ENCODE data around the gene NMT2.
A peak's percentile ranks its signal among the peaks of the same experiment; 100 is the strongest.

The NMT2 gene

DNA sequence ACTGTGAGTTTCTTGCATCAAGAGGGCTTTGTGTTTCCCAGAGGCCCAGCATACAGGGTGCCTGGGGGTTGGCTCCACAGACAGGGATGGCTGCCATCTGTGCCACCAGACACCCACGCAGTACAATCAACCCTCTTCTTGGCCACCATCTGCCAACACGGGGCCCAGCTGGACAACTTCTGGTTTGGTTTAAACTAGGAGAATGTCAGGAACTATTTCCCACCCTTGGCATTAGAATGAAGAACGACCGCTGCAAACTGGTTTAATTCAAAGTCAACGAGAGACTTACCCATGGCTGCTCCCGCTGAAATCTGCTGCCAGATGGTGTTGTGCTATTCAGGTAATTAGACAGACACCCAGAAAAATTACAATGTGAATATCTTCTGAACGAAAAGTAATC is 27.8 kb downstream of the NMT2 start:
- no peak for DNase-seq

DNA sequence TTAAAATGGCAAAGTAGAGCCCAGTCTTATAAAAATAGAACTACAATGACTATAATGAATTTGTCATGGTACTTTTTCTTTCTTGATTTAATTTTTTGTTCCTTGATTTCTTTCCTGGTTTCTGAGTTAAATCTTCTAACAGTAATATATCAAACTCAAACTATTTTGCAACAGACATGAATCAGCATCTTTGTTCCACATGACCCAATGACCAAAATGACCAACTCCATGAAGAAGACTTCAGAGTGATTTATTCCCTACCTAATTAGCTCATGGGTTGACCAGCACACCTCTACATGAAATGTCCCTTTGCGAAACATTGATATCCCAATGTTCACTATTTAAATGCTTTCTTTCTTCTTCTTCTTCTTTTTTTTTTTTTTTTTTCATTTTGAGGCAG is 30.9 kb downstream of the NMT2 start:
- no peak for DNase-seq

DNA sequence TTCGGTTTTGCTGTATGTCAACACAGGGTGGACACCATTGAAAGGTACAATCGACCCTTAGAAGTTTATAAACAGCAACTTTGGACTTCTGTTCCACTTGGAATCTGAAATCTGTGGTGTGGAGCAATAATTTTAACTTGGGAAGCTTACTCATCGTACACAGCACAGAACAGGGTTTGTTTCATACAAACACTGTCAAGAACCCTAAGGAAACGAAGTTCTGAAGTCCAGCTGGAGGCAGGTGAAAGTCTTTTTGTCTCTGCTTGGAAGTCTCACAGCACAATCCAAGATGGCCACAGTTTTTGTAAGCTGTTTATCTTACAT is 31.5 kb downstream of the NMT2 start:
- DNase-seq = no peak

DNA sequence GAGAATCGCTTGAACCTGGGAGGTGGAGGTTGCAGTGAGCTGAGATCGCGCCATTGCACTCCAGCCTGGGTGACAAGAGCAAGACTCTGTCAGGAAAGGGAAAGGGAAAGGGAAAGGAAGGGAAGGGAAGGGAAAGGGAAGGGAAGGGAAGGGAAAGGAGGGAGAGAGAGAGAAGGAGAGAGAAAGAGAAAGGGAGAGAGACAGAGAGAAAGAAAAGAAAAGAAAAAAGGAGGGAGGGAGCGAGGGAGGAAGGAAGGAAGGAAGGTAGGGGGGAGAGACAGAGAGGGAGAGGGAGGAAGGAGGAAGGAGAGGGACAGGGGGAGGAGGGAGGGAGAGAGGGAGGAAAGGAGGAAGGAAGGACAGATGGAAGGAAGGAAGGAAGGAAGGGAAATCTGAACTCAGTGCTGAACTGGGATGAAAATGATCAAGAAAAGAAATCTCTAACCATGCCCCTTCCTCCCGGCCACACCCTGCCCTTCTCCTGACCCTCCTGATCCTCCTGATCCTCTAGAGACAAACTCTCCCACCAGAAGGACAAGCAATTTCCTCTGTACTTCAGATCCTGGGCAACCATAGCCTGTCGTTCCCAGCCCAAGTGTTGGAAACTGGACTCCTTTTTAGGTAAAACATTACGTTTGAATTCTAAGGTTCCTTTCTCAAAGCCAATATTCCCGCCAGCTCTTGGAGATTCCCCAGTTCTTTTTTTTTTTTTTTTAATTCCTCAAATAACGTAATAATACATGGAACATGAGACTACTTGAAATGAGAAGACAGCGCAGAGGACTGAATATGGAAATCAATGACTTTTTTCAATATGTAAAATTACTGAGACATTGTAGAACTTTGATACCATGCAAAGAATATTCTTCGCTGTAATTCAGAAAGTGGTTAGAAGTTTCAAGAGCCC is 32.1 kb downstream of the NMT2 start:
- DNase-seq = no peak

DNA sequence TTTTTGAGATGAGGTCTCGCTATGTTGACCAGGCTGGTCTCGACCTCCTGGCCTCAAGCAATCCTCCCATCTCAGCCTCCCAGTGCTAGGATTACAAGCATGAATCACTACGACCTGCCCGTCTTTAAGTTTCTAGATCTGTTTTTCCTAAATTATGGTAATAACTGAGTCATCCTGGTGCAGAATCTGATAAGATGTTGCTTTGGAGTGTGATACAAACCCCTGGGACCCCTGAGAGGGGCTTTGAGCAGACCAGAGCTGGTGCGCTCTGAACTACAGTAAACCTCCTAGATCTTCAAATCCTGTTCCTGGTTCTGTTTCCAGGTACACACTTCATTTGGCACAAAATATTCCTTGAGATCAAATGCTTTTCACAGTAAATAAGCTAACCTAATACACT is 37.2 kb downstream of the NMT2 start:
- no peak for DNase-seq

DNA sequence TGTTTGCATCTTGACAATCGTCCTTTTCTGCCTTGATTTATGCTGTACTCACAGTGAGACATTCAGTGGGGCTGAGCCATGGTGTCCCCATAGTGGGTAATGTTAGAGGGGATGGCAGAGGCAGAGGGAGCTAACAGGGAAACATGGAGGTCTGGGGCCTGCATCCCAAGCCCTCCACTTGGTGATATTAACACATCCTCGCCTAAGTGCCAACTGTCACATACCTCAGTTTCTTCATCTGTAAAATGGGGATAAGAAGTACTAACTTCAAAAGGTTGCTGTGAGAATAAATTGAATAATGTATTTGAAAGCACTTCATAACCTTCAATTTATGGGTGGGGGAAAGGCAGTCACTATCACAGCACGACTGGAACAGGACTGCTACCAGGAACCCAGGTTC is 43.6 kb downstream of the NMT2 start:
- no peak for DNase-seq

DNA sequence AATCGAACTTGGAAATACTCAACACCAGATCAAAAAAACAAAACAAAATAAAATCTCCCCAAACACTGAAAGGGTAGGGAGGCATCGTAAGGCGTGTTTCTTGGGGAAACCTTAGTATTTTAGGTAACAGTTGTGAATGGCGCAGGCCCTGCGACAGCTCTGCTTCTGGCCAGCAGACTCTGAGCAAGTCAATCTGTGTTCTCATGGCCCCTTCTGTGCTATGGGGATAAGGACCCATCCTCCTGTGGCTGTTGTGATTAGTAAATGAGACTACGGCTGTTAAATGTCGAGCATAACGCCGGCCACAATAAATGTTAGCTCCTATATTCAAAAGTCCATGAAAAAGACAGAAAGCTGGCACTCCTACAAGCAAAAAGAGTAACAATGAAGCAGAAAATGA is 44.3 kb downstream of the NMT2 start:
- no peak for DNase-seq

DNA sequence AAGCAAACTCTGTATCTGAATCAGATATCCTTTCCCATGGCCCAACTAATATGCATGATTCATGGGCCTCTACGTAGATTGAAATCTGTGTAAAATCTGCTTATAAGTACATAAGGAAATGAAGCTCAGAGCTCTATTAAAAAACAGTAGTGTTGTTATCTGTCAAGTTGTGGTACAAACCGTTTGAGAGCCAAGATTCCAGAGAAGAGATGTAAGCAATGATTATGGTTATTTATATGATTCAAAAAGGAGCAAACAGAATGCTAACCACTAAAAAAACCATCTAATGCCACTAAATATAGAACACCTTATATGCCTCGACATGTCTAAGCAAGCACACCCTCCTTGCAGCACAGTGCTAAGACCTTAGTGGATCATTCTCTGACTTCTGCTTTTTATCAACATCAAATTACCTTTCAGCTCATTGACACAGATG is 44.7 kb downstream of the NMT2 start:
- DNase-seq = no peak

DNA sequence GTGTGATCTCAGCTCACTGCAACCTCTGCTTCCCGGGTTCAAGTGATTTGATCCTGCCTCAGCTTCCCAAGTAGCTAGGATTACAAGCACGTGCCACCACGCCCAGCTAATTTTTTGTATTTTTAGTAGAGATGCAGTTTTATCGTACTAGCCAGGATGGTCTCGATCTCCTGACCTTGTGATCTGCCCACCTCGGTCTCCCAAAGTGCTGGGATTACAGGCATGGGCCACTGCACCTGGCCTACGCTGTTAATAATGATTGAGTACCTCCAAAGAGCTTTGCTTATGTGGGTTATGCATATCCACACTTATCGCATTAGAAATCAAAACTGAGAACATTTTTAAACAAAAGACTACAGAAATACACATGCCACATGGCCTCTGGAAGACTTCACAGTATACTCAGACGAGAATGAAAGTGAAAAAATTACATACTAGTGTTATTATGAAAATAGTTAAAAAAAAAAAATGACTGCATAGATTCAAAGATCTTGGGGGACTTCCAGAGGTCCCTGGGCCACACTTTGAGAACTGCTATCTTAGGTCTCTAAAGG is 45.9 kb downstream of the NMT2 start:
- DNase-seq = no peak

DNA sequence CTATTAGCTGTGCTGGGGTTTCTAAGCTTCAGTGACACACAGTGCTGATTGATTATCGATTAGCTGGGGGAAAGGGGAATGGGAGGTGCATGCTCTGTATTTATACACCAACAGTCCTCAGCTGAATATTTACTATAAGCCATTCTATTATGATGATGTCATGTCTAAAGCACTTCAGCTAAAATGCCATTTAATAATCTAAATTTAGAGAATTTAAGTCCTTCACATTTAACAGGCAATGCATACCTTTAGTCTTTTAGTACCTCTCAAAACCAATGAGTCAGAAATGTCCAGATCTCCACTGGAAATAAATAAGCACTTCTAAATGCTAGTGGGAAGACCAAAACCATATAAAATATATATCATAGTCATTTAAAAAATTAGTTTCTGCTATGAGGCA is 46.8 kb downstream of the NMT2 start:
- no peak for DNase-seq

DNA sequence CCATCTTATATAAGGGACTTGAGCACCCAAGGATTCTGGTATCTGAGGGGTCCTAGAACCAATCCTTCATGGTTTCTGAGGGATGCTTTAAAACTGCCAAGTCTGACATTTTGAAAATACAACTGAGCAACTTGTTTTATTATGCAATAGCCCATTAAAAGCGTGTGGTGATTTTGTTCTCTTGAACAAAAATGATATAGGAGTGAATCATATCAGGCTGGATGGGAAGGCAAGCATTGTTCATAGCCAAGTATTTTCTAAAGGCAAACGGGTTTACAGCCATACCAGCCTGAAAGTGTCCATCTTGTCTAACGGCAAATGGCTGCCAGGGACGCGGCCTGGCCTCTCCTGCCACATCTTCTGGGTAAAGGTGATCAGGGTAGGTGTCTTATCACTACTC is 48.0 kb downstream of the NMT2 start:
- no peak for DNase-seq

DNA sequence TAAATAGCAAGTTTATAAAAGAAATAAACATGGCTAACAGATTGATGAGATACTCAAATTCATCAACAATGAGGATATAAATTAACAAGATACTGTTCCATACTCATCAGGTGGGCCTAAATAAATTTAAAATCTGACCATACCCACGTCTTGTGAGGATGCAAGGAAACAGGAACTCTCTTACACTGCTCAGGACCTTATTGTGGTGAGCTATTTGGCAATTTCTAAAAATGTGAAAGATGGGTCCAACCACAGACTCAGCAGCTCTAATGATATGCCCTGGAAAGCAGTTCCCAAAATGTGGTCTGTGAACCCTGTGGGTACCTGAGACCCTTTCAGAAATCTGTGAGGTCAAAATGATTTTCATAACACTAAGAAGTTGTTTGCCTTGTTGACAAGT is 49.9 kb downstream of the NMT2 start:
- no peak for DNase-seq

DNA sequence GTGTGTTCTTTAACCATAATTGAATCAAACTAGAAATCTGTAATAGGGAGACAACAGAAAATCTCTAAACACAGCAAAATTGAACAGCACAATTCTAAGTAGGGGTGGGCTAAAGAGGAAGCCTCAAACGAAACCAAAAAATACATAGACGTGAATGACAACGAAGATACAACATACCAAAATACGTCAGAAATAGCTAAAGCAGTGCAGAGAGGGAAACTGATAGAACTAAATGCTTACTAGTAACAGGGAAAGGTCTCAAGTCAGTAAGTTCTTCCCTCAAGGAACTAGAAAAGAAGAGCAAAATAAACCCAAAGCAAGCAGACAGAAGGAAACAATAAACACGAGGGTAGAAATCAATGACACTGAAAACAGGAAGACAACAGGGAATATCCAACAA is 52.3 kb downstream of the NMT2 start:
- DNase-seq = no peak

DNA sequence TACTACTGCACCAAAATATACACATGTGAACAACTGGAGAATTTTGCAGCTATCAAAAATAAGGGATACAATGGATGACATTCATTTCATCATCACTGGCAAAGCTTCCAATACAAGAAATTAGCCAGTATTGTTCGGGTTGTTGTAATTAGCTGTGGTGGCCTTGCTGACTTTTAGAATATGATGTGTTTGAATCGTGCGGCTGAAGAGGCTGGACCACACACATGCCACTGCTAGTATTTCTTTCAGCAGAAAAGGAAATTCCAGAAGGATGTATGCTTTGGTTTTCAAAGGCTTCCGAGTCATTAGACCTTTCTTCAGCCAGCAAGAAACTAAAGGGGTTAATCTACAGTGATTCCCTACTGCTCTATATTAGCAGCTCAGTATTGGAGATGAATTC is 54.7 kb downstream of the NMT2 start:
- DNase-seq = no peak

DNA sequence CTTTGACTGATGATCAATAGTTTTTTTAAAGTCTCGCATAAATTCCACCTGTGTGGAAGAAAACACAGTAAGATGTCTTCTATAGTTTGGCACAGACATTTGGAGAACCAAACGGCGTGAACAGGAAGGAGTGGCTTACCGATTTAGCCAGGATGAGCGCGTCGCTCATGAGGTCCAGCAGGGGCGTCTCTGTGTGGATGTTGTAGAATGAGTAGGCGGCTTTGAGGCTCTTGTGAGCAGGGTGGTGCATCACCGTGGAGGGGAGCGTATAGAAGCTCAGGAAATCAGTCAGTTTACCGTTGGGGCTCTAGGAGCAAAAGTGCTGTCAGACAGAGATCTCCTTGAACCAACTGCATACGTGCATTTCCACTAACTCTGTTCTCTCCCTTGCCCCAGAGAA is 55.8 kb downstream of the NMT2 start:
- no peak for DNase-seq

DNA sequence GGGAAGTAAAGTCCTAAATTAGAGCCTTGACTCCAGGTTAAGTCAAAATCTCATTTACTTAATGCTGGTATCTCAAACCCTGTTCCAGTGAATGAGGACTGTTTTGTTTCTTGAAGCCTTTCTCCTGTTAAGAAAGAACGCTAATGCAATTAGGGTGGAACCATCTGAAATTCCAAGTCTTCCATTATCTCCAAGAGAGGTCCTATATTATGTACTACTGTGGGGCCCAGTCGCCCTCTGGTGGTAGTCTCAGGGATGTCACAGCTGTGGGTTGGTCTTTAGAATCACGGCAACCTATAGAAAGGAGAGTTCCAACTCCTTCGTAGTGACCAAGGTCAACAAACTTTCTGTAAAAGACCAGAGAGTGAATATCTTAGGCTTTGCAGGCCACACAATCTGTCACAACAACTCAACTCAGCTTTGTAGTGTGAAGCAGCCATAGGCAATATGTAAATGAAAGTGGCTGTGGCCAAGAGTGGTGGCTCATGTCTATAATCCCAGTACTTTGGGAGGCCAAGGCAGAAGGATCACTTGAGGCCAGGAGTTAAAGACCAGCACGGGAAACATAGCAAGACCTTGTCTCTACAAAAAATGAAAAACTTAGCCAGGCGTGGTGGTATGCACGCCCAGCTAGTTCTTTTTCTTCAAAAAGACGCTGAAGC is 62.0 kb downstream of the NMT2 start:
- DNase-seq = peak; percentile 8

DNA sequence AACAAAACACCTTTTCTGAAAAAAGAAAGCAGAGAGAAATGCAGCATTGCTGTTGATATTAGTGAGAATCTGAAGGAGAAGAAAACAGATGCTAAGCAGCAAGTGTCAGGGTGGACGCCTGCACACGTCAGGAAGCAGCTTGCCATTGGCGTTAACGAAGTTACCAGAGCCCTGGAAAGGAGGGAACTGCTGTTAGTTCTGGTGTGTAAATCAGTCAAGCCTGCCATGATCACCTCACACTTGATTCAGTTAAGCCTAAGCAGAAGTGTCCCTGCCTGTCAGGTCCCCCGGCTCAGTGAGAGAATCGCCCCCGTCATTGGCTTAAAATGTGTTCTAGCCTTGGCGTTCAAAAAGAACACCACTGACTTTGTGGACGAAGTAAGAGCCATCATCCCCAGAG is 65.0 kb downstream of the NMT2 start:
- DNase-seq = no peak

DNA sequence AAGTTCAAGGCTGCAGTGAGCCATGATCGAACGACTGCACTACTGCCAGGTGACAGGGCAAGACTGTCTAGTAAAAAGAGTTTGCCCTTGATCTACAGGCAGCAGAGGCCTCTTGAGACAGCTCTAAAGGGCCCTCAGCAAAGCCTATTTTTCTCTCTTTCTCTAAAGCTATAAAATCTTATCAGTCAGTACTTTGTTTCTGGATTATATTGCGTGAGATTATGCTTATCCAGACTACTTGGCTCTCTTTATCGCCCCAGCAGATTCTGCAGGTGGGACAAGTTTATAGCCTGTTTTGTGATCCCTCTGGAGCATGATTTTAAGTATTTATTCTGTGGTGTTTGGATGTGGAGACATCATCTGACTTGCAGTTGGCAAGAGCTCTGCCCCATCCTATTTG is 68.6 kb downstream of the NMT2 start:
- DNase-seq = no peak

DNA sequence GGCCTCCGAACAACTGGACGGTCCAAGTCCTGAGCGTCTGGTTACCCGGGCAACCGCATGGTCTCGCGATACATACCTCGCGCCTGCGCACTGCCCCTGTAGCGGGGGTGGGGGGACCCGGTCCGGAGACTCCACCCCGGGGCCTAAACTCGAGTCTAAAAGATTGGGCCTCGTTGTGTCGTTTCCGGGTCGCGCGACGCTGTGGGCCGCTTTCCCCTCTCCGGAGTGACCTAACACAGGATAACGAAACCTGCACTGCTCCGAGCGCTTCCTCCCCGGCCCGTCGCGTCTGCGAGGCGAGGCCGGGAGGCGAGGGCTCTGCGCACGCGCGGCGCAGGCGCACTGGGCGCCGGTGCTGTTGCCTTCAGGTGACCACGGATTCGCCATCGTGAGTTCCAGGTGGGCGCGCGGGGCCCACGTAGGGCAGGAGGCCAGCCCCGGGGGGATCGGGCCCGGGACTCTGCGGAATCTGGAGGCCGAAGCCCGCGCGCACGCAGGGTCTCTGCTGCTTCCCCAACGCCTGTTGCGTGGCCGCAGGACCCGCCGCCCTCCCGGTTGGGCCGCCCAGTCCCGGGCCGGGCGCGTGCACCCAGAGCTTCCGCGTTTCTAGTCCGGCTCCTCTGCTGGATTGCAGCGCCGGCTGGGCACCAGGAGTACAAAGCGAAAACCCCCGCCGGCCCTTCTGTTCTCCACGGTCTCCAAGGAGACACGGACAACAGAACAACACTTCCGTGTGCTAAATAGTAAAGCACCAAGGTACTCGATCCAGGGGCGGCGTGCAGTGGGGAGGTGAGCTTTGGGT is 71.3 kb downstream of the NMT2 start, which contains the start of gene RPP38:
Gene RPP38 (plus strand): TSS at position 345 of the 802 bp plus-strand sequence. CDS start 5,960 bp downstream, outside the sequence.
- peak; percentile 70 for DNase-seq

DNA sequence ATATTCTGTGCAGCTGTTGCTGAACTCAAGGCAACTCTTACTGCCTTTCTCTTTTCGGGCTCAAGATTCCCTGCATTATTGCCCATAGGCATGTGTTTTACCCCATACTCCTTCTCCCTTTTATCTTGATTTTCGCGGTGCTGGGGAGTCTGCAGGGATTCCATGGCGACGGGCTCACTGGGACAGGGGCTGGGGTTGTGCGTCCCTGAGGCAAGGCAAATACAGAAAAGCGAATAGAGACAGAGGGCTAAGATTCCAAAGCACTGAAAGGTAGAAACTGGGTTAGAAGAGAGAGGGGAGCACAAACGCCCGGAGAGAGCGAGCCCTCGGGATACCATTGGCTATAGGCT is 71.9 kb downstream of the NMT2 start:
- DNase-seq = no peak

DNA sequence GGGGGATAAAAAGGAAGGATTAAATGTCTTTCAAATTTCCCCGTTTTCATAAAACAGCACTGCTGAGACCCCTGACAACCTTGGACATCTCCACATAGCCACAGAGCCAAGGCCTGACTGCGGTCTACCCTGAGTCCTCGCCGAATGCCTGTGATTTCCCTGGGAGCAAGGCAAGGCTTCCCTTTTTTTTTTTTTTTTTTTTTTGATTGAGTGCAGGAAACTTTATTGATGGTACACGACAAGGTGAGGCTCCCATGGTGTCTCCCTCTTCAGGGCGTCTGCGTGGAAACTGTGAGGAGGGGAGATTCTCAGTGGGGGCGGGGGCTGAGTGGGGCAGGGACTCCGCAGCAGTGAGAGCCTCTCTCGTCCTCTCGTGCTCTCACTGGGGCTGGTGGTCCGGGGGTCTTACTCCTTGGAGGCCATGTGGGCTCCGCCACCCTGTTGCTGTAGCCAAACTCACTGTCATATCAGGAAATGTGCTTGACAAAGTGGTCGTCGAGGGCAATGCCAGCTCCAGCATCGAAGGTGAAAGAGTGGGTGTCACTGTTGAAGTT is 75.6 kb downstream of the NMT2 start:
- DNase-seq = no peak

DNA sequence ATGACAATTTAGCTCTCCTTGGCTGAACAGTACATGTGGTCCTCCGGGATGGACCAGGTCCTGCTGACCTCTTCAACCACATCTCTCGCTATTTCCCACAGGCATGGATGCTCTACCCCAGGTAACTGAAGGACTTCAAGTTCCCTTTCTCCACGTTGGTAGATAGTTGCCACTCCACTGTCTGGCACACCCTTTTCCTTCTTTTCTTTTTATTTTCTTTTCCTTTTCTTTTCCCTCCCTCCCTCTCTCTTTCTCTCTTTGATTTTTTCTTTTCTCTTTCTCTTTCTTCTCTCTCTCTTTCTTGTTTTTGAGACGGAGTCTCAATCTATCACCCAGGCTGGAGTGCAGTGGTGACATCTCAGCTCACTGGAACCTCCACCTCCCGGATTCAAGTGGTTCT is 77.1 kb downstream of the NMT2 start:
- DNase-seq = no peak

All from NCI-H526 treated with DMSO at 0.1 percent for 48 hours (cell line).